T-helper 1 cell (primary cell): ENCODE data around the gene ARMC9.

Experiments used
- DNase-seq, 5 donors: peaks; one replicate each; pipeline ENCODE4 v3.0.0-alpha.2; 2012 to 2020

ARMC9 gene

GRCh38 chr2:231318954-231319353 is 120.5 kb downstream of the ARMC9 start:
- DNase-seq, result no peak

GRCh38 chr2:231319867-231320266 is 121.4 kb downstream of the ARMC9 start:
- DNase-seq, result no peak

- no peak for DNase-seq
Observed at GRCh38 chr2:231321021-231321420, 122.6 kb downstream of the ARMC9 start.

GRCh38 chr2:231321556-231322334 is 123.3 kb downstream of the ARMC9 start:
- DNase-seq, result no peak

DNA sequence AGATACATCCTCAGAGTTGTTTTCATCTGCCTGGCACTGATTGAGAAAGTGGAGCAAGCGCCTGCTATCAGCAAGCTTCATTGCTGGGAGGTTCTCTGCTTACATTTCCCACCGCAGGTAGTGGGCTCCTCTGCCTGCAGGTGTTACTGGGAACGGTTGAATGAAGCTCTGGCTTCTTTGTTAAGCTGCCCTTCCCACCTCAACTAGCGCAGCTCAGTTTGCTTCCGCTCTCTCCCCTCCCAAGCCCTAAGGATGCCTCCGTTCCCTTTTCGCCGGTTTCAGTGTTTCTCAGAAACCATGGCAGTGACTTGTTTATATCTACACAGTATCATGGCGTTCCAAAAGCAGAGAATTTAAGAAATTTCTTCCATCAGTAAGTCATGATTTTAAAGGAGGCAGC is 124.9 kb downstream of the ARMC9 start:
- no peak for DNase-seq

DNA sequence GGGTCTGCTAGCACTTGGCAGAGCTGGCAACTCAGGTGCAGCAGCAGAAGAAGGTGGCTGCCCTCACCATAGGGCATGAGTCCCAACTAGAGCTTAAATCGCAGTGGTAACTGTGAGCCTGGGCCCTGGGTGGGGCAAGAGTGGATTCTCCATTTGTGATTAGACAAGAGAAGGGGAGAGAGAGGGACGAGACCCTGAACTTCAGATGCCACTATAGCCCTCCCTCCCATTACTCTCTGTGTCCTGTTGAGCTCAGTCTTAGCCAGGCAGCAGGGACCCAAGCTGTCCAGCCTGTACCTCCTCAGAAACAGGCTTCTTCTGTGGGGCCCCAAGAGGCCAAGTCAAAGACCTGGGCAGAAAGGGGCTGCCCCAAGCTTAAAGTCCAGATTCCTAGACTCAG is 127.4 kb downstream of the ARMC9 start:
- no peak for DNase-seq

DNA sequence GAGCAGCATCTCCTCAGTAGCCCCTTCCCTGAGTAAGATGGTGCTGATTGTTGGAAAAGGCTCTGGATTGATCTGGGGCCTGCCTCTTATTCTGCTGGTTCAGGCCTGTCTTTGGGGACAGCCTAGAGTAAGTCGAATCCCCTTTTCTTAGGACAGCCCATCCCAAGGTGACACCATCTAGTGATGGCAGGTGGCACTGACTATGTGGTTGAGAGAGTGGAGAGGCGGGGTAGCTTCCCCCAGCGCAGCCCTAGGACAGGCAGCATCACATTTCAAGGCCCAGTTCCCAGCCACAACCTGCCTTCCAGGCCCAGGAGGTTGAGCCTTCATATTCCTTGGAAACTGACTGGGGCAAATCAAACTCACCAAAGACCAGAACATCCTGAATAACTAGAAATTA is 128.0 kb downstream of the ARMC9 start:
- no peak for DNase-seq

DNA sequence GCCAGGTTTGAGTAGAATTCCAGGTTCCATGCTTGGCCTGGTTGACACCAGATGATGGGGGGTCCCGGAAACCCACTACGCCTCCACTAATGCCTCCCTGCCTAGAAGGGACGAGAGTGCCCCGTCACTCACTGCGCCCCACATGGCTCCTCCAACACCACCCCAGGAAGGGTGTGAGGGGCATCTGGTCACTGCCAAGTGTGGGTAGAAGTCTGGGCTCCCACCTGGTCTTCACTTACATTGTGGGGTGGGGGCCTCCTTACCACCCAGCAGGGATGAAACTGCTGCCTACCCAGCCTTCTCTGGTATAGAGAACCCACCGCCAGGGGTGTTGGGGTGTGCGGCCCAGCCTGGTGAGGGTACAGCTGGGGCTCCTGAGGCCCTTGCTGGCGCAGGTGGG is 131.9 kb downstream of the ARMC9 start:
- no peak for DNase-seq

DNA sequence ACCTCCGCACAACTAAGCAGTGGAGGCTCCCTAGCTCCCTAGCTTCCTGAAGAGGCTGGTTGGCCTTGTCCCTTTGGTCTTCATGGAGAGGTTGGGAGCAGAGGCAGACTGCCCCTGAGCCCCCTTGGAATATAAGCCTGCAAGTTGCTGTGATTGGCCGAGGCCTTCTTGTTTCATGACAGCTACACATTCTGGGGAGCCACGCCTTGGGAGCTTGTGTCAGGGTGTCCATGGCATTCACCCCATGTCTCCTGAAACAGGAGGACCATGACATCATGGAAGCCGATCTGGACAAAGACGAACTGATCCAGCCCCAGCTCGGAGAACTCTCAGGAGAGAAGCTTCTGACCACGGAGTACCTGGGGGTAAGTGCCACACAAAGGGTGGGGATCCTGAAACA is 133.1 kb downstream of the ARMC9 start:
- no peak for DNase-seq

GRCh38 chr2:231332388-231332787 is 134.0 kb downstream of the ARMC9 start:
- DNase-seq, result no peak

- no peak for DNase-seq
Observed at GRCh38 chr2:231332872-231333500, 134.6 kb downstream of the ARMC9 start.

DNA sequence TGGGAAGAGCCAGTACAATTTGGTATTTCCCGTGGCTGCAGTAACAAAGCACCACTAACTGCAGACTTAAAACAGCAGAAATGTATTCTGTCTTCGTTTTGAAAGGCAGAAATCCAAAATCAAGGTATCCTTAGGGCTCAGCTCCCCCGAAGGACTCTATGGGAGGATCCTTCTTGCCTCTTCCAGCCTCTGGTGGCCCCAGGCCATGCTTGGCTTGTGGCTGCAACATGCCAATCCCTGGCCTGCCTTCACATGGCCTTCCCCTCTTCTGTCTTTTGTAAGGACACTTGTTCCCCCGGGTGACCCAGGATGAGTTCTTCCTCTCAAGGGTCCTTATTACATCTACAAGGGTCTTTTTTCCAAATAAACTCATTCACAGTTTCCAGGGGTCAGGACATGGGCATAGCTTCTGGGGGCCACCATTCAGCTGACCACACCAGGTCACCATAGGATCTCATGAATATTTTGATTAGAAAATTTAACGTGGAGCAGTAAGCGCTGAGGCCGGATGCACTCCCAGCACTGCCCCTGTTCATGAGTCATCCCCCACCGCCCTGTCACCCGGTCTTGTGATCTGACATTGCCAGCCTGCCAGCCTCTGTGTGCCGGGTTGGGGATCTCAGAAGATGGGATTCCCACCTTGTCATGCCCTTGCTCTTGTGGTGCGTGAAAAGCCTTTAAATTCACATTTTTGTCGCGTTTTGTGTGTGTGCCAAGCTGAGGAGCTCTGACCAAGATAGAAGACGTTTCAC is 135.9 kb downstream of the ARMC9 start:
- no peak for DNase-seq

DNA sequence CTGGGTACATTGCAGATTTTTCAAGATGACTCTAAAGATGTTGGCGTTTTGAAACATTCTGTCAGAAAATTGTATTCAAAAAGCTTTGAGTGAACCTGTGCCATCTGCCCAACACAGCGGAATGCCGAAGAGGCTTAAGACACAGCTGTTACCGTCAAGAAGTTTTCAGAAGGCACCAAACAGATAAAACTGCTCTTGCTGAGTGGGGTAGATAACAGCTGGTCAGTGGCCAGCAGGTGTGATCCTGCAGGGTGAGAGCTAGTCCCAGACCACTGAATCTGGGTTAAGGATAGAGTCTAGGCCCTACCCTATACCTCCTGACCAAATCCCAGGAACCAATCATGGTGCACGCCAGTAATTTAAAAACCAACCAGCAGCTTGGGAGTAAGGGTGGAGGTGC is 136.6 kb downstream of the ARMC9 start:
- no peak for DNase-seq

DNA sequence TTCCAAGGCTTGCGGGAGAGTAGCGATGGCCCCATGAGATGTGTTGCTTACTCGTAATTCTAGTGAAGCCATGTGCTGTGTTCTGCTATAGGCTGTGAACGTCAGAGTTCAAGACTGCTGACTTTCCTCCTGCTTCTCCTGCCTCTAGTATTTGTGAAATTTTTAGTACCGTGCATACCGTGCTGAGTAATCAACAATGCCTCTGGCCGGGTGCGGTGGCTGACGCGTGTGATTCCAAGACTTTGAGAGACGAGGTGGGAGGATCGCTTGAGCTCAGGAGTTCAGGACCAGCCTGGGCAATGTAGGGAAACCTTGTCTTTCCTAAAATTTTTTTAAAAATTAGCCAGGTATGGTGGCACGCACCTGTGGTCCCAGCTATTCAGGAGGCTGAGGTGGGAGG is 137.2 kb downstream of the ARMC9 start:
- no peak for DNase-seq

- no peak for DNase-seq
Observed at GRCh38 chr2:231336236-231336635, 137.8 kb downstream of the ARMC9 start.

GRCh38 chr2:231336700-231337099 is 138.3 kb downstream of the ARMC9 start:
- no peak for DNase-seq

GRCh38 chr2:231337807-231338759 is 139.7 kb downstream of the ARMC9 start:
- no peak for DNase-seq

GRCh38 chr2:231339316-231339715 is 140.9 kb downstream of the ARMC9 start:
- DNase-seq, result no peak

- DNase-seq, result no peak
Observed at GRCh38 chr2:231341100-231341499, 142.7 kb downstream of the ARMC9 start.

DNA sequence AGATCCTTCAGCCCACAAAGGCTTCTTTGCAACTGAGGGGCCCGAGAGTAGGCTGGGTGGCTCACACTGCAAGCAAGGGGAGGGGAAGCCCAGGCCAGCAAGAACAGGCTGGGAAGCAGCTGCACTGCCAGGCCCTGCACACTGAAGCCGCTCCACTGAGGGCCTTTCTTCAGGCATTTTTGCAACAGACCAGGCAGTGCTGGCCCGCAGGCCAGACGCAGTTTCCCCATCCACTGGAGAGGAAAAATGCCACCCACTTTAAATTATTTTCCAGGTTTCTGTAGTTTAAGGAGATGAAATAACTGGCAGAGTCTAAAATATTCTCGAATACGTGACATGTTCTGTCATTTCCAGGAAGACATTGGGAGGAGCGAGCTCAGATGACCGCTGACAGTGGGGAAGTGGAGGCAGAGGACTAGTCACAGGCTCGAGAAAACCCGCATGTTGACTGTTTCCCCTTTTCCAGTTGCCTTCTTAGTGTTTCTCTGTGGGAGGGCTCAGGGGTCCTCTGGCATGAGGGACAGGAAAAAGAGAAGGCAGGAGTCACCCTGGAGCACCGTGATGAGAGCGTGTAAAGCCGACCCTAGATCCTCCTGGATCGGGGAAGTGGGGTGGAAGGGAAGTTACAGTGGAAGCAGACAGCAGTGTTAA is 143.8 kb downstream of the ARMC9 start:
- no peak for DNase-seq

DNA sequence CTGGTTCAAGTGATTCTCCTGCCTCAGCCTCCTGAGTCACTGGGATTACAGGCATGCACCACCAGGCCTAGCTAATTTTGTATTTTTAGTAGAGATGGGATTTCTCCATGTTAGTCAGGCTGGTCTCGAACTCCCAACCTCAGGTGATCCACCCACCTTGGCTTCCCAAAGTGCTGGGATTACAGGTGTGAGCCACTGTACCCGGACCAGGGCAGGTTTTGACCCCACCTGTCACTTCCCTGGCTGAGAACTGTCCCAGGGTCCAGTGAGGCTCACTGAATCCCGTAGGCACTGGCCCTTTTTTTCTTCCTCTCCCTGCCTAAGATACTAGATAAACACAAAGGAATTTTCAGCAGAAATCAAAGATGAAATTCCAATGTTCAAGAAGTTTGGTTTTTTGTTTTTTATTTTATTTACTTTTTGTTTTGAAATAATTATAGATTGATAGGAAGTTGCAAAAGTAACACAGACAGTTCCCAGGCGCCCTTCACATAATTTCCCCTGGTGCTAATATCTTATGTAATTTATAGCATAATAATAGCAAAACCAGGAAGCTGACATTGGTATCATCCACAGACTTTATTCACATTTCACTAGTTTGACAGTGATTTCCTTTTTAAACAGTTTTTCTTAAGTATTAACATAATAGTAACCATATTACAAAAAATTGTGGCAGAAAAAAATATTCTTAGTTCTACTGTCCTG is 144.7 kb downstream of the ARMC9 start:
- DNase-seq, result no peak

- no peak for DNase-seq
Observed at GRCh38 chr2:231343988-231344387, 145.6 kb downstream of the ARMC9 start.
